ENCODE data around the gene RBM28.
A peak's percentile ranks its signal among the peaks of the same experiment; 100 is the strongest.
"Not testable (repeated sequence)": the region's sequence is repeated elsewhere in the genome, so short reads cannot be mapped to it uniquely, and the experiment has no call there.

The RBM28 gene

GRCh38 chr7:128350708-128351295 lies 7.1 kb upstream of the RBM28 start:
- DNase-seq (ENCODE audit: low read depth in 1 of 2, low spot score in 1 of 2): no peak

DNA sequence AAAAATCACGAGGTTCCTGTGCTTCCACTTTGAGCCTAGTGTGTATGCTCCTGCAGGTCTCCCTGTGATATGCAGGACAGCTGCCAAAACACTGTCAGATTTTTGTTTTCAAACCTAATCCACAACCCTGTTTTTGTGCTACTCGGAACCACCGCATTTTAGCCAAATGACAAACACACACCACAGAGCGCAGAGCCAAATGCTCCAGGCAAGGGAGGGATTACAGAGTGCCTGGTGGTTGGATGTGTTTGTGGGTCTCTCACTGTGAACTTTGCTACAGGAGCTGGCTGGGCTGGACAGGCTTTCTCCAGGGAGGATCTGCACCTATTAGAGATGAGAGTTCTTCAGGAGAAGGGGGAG lies 5.7 kb upstream of the RBM28 start:
- DNase-seq (ENCODE audit: low read depth in 1 of 2, low spot score in 1 of 2): no peak

DNA sequence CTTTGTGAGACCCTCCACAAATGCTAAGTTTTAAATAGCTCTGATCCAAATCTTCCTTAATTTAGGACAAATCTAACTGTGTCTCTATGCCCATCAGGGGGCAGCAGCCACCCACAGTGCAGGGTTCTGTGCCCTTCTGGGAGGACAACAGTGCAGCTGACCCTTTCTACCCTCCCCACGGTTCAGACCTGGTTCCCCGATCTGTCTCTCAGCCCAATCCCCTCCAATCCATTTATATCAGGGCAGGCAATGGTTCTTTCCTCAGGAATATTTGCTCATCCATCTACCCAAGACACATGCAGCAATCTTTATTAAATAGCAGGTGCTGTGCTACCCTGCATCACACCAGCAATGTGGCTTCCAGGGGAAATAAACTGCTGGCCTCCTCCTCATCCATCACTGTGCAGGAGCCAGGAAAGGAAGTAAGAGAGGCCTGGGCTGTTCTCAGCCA lies 4.0 kb upstream of the RBM28 start:
- peak in 1 of 2 donors; percentile 33 for DNase-seq (ENCODE audit: low read depth in 1 of 2, low spot score in 1 of 2)

DNA sequence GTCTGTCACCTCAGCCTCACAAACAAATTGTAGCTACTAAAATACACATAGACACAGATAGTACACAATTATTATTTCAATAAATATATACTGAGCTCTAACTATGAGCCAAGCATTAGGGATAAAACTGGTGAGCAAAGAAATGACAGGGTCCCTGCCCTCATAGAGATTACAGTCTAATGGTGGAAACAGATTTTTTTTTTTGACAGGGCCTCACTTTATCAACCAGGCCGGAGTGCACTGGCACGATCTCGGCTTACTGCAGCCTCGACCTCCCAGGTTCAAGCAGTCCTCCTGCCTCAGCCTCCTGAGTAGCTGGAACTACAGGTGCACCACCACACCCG lies 695 bp upstream of the RBM28 start:
- DNase-seq (ENCODE audit: low read depth in 1 of 2, low spot score in 1 of 2): no peak

DNA sequence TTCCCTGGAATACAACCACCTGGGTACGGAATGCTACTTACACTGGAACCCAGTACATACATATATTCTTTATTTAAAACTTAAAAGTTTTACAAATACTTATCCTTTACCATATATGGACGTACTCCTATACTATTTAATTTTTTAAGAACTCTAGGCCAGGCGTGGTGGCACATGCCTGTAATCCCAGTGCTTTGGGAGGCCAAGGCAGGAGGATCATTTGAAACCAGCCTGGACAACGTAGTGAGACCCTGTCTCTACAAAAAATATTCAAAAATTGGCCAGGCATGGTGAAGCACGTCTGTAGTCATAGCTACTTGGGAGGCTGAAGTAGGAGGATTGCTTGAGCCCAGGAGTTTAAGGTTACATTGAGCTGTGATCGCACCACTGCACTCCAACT lies 2.0 kb downstream of the RBM28 start:
- no peak for DNase-seq (ENCODE audit: low read depth in 1 of 2, low spot score in 1 of 2)

DNA sequence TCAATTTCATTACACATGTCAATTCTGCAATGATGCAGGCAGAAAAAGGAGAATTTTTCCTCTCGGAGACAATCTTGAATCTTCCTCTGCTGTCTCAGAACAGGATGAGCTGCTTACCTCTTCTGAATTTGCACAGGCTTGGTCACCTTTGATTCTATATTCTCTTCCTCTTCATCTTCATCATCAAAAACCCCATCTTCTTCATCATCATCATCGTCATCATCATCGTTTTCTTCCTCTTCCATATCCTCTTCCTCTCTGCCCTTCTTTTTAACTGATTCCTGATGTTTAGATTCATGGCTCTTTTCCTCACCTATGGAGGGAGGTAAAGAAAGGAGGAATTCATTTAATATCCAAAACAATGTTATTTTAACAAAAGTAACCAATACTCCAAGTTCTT lies 8.0 kb downstream of the RBM28 start:
- DNase-seq (ENCODE audit: low read depth in 1 of 2, low spot score in 1 of 2): no peak

DNA sequence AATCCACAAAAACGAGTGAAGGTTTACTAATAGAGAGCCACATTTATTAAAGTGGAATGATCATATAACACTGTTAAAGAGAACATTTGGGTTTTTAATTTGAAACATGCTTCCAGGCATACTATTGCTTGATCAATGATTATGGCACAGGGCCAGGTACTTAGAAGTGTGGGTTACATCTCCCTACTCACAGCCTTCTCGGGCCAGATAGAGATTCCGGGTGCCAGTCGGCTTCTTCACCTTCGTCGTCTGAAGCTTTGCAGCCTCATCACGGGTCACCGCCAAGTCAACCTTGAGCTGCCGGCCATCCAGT lies 19.4 kb downstream of the RBM28 start:
- no peak for DNase-seq (ENCODE audit: low read depth in 1 of 2, low spot score in 1 of 2)

- DNase-seq (ENCODE audit: low read depth in 1 of 2, low spot score in 1 of 2): no peak
Measured at GRCh38 chr7:128323459-128324367, 20.0 kb downstream of the RBM28 start.

- no peak for DNase-seq (ENCODE audit: low read depth in 1 of 2, low spot score in 1 of 2)
Measured at GRCh38 chr7:128323040-128323439, 20.7 kb downstream of the RBM28 start.

DNA sequence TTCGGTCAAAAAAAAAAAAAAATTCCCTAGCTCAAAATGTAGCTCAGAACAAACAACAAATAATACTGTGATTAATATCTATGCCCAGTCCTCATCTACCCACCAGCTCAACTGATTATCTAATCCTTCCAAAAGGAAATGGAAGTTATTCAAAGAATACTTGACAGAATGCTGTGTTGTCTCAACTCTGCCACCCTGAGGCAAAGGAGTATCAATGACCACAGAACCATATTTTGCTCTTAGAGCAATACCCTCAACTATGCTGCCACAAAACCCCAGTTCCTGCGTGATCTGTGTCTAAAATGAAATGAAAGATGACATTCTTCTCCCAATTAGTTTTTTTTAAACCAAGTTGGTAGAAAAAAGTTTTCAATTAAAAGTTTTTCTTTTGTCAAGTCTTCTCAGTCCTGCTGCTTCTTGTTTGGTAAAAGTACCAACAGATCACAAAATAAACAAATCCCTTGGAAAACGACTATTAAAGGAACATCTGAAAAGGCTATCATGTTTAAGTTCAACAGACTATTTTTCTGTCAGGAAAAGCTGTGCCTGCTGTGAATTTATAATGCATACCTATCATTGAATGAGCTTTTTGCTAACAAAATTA lies 21.6 kb downstream of the RBM28 start:
- DNase-seq (ENCODE audit: low read depth in 1 of 2, low spot score in 1 of 2): no peak

DNA sequence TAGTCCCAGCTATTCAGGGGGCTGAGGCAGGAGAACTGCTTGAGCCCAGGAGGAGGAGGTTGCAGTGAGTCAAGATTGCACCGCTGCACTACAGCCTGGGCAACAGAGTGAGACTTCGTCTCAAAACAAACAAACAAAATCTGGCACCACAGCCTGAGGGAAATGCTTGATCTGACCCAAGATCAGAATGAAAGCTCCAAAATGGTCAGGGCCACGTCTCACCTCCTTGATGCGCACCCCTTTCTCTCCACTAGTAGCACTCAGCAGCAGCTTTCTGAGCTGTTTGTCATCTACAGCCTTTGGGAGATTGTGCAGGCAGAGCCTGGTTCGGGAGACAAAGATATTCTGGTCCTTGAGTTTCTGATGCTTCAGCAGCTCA lies 22.7 kb downstream of the RBM28 start:
- DNase-seq (ENCODE audit: low read depth in 1 of 2, low spot score in 1 of 2): no peak

DNA sequence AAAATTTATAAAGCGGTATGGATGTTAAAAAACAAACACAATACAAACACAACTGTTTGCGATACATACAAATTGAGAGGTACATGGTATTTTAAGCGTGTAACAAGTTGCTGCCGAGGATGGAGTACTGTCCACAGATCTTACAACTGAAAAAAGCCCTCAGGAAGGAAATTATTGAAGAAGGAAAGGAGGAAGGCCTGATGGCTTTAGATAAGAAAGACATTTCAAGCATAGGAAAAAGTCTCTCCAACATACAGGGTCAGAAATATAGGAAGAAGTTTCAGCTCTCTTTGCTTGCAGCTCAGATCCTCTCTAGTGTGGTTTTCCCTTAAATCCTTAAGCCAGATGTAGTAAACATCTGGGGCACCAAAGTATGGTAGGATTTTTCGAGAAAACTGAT lies 25.0 kb downstream of the RBM28 start:
- no peak for DNase-seq (ENCODE audit: low read depth in 1 of 2, low spot score in 1 of 2)

GRCh38 chr7:128311013-128311412 lies 32.7 kb downstream of the RBM28 start:
- no peak for DNase-seq (ENCODE audit: low read depth in 1 of 2, low spot score in 1 of 2)

- DNase-seq (ENCODE audit: low read depth in 1 of 2, low spot score in 1 of 2): no peak
Measured at GRCh38 chr7:128310499-128310898, 33.2 kb downstream of the RBM28 start.

DNA sequence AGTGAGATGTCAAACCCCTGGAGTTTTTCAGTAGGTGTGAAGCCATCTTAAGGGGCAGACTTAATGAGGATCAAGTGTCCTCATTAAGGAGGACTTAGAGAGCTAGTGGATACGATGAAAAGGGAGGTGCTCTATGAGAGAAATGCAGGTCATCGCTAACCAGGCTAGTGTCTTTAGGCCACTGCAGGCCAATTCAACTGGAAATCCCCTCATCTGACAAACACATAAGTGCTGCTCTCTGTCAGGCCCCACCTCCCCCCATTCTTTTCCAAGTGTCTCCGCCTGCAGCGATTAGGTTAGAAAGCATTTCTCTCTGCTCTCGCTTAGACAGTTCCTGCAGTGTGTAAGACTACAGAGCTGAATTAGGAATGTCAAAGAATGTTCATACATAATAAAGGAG lies 33.7 kb downstream of the RBM28 start:
- no peak for DNase-seq (ENCODE audit: low read depth in 1 of 2, low spot score in 1 of 2)

DNA sequence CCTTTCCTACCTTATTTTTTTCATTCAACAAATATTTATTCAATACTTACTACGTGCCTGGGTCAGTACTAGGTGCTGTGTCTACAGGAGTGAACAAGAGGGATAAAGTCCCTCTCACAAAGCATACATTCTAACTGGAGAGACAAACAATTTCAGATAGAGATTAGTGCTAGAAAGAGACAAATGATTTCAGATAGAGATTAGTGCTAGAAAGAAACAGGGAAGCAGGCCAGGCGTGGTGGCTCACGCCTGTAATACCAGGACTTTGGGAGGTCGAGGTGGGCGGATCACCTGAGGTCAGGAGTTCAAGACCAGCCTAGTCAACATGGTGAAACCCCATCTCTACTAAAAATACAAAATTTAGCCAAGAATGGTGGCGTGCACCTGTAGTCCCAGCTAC lies 34.6 kb downstream of the RBM28 start:
- DNase-seq (ENCODE audit: low read depth in 1 of 2, low spot score in 1 of 2): no peak

- no peak for DNase-seq (ENCODE audit: low read depth in 1 of 2, low spot score in 1 of 2)
Measured at GRCh38 chr7:128307061-128307460, 36.6 kb downstream of the RBM28 start.

DNA sequence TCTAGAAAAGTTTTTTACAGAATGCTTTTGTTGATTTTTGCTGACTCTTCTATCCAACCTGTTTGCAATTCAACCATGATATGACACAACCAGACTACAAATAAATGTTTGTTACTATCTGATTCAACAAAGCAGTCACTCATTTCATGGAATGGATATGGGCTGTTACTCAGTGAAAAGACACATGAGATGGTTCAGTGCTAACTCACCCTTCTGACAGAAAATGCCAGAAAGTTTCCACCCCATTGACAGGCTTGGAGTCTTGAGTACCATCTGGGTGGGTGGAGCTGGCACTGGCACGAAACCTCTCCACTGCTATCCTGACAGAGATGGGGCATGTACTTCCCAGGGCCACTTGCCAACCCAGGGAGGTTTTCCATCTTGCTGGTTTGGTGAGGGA lies 39.5 kb downstream of the RBM28 start:
- DNase-seq (ENCODE audit: low read depth in 1 of 2, low spot score in 1 of 2): no peak

DNA sequence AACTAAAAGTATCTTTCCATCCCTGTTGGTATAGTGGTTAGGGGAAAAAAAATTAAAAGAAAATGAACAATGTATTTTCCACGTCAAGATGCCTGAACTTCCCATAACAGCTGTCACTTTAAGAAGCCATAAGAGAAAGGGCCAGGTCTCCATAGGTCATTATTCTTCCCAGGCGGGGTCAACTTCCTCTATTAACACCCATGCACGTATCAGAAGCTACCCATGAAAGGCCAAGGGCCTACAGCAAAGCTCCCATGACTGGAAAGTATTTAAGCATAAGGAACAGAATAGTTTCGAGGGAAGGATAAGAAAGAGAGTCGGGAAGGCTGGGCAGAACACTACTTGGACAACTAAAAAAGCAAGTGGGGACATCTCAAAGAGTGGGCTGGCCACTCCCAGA lies 40.1 kb downstream of the RBM28 start:
- no peak for DNase-seq (ENCODE audit: low read depth in 1 of 2, low spot score in 1 of 2)

DNA sequence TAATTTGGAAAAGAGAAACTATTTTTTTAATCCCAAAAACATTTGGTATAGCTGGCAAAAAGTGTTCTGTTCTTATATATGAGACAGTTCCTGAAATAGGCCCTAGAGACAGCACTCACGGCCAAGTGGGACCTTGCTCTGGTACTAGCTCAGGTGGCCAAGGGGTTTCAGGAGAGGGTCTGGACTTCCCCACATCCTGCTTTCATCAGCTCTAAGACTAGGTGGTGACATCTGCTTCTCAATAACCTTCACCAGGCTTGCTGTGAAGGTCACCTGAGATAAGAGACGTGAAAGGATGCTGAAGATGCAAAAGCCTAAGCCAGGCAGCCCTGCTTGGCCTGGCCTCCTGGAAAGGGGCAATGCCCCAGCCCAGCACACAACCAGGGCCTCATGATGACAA lies 40.6 kb downstream of the RBM28 start:
- no peak for DNase-seq (ENCODE audit: low read depth in 1 of 2, low spot score in 1 of 2)

DNA sequence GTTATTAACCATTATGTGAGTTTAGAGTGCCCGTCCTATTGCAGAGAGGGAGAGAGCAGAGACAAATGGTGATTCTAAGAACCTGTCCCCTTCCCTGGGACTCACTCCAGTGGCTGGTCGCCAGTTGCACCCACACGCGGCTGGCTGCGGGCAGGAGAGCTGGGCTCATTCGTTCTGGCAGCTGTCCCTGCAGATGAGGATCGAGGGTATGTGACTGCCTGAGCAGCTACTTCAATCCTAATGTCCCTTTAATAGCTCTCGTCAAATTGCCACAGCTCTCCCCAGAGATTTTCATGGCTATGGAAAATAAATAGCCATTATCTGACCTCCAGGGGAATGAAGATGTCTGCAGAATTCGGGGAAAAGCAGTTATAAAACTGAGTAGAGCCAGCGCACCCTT lies 41.6 kb downstream of the RBM28 start:
- no peak for DNase-seq (ENCODE audit: low read depth in 1 of 2, low spot score in 1 of 2)

GRCh38 chr7:128299109-128299607 lies 44.5 kb downstream of the RBM28 start:
- no peak for DNase-seq (ENCODE audit: low read depth in 1 of 2, low spot score in 1 of 2)

DNA sequence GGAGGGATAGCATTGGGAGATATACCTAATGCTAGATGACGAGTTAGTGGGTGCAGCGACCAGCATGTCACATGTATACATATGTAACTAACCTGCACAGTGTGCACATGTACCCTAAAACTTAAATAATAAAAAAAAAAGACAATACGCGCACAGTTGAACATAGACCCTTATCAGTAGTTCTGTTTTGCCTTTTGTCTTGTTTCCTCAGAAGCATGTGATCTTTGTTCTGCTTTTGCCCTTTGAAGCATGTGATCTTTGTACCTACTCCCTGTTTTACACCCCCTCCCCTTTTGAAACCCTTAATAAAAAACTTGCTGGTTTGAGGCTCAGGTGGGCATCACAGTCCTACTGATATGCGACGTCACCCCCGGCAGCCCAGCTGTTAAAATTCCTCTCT lies 45.7 kb downstream of the RBM28 start:
- not testable (repeated sequence) for DNase-seq (ENCODE audit: low read depth in 1 of 2, low spot score in 1 of 2)
